Retinal pigment epithelial cell (primary cell): ENCODE results near the gene RSPO3.
A peak's percentile ranks its signal among the peaks of the same experiment; 100 is the strongest.

Source experiments
- DNase-seq: peaks from one replicate; pipeline ENCODE4 v3.0.0-alpha.2; 2010; ENCODE audit warnings: low read depth
- H3K4me3 ChIP-seq: 2 replicates; pipeline ENCODE4 v1.5.1; 2011; ENCODE audit warnings: mild to moderate bottlenecking, low read length, control low read depth, moderate library complexity
- CTCF ChIP-seq: conservative IDR thresholded peaks from 2 replicates; pipeline ENCODE4 v1.5.1; 2011; ENCODE audit warnings: low read depth, low read length, control low read depth, inconsistent platforms

The RSPO3 gene

GRCh38 chr6:127128066-127128465 lies 9.6 kb downstream of the RSPO3 start:
- H3K4me3 ChIP-seq, result no peak overlapping the region
- no peak for DNase-seq
- no peak for TF ChIP-seq CTCF

DNA sequence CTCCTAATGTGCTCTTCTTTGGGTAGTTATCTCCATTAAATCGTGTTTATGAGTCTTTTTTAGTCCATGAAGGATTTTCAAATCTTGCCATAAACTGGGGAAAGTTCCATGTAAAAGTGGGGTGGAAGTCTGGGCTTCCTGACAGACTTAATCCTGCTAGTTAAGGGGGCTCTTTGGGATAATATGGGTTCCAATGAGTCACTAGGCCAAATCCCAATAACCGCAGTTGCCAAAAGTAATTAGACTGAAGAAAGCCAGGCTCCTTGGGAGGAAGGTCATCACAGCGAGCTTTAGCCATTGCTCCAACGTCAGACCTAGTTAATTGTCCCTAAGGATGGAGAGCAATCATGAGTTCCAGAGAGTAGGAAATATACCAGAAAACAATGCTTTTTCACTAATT lies 10.8 kb downstream of the RSPO3 start:
- H3K4me3 ChIP-seq, result no peak overlapping the region

GRCh38 chr6:127131275-127131674 lies 12.8 kb downstream of the RSPO3 start:
- no peak overlapping the region for H3K4me3 ChIP-seq
- TF ChIP-seq CTCF, result no peak
- no peak for DNase-seq

More for the DNA sequence above, 10.8 kb downstream of the RSPO3 start:
- no peak for DNase-seq
- no peak for TF ChIP-seq CTCF

GRCh38 chr6:127131772-127132376 lies 13.4 kb downstream of the RSPO3 start:
- no peak overlapping the region for H3K4me3 ChIP-seq
- no peak for DNase-seq
- no peak for TF ChIP-seq CTCF

DNA sequence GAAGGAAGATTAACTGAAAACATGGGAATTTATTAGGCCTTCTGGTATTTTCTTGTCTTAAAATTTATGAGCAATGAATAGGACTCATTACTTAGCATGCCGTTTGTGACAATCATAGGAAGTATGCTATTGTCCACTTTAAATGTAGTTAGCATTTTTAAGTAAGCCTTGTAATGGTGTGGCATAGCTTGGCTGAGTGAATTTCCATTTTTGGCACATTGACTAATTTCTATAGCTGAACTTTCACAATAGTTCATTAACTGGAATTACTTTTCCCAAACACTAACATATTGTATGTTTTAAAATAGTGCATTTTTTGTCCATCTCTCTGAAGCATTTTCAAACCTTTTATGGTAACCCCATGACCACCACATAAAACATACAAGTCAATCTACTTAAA lies 15.7 kb downstream of the RSPO3 start:
- no peak for DNase-seq
- H3K4me3 ChIP-seq, result no peak overlapping the region
- no peak for TF ChIP-seq CTCF

DNA sequence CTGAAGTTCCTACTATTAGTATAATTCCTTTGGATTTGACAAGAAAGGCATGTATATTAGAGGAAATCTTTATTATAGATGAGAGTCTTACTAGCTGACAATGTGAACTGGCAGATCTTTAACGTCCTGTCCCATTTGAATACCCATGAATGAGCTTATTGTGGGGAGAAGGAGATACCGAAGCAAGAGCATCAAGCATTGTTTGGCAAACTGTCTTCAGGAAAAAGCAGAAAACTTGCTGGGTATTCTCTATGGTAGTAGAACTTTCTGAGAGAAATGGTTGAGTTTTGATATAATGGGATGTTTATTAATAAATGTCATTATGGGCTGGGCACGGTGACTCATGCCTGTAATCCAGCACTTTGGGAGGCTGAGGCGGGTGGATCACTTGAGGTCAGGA lies 18.3 kb downstream of the RSPO3 start:
- TF ChIP-seq CTCF, result no peak
- H3K4me3 ChIP-seq, result no peak overlapping the region
- DNase-seq, result no peak

DNA sequence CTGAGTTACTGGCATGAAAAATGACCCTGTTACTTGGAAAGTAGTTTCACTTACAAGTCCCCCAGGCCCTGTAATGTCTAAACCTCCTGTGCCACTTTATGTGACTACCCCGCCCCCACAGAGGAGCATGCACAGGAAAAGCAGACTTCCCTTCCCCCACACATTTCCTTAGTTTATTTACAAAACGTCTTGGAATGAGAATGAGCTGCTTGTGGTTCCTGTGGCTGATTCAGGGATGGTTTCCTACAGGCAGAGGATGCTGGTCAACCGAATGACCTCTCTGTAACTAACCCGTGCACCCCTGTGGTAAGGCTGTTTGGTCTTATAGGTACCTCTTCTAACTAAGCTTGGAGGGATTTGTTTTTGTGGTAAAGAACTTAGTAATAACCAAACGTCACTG lies 28.5 kb downstream of the RSPO3 start:
- TF ChIP-seq CTCF, result no peak
- no peak overlapping the region for H3K4me3 ChIP-seq
- peak; percentile 24 for DNase-seq
